G401 (cell line): ENCODE results near the gene REPIN1. TPM values are rescaled to one million over a fixed set of nuclear protein-coding genes. Genes with fewer than 3 reads are reported as not detected.
A peak's percentile ranks its signal among the peaks of the same experiment; 100 is the strongest.
"Not testable (repeated sequence)": the region's sequence is repeated elsewhere in the genome, so short reads cannot be mapped to it uniquely, and the experiment has no call there.

Source experiments
- DNase-seq: peaks from one replicate; pipeline ENCODE4 v3.0.0-alpha.2; 2015; ENCODE audit warnings: low spot score
- in situ Hi-C: cut with HindIII; loops from 2 replicates; pipeline ENCODE4 v1.10.0; 2016; ENCODE audit warnings: low sequenced_read_pairs, mixed read lengths
- total RNA-seq: library from RNA; depleted of rRNA; stranded (reverse); fragments of >200 nt; shearing (Covaris generic); gene quantifications from 2 replicates; pipeline ENCODE4 v1.2.3, GENCODE V29; 2014

REPIN1 gene
- total RNA-seq, 1 experiment from 2014 or later, result 278 TPM

- DNase-seq, result peak; percentile 55
- in situ Hi-C loops, result no loop called here
Measured at GRCh38 chr7:150383710-150384397, 15.2 kb downstream of the REPIN1 start.

- no peak for DNase-seq
- in situ Hi-C loops, result no loop called here
Measured at GRCh38 chr7:150384406-150385301, 16.0 kb downstream of the REPIN1 start.

- in situ Hi-C loops, result no loop called here
- peak; percentile 72 for DNase-seq
Measured at GRCh38 chr7:150385302-150385723, 16.7 kb downstream of the REPIN1 start.

GRCh38 chr7:150385884-150386283, 17.3 kb downstream of the REPIN1 start:
- in situ Hi-C loops, DNase-seq: not testable (repeated sequence)

- in situ Hi-C loops, result no loop called here
- DNase-seq, result peak; percentile 67
Measured at GRCh38 chr7:150388306-150388705, 19.7 kb downstream of the REPIN1 start.

- peak; percentile 81 for DNase-seq
- in situ Hi-C loops, result no loop called here
Measured at GRCh38 chr7:150388709-150389531, 20.3 kb downstream of the REPIN1 start.

- no peak for DNase-seq
- in situ Hi-C loops, result no loop called here
Measured at GRCh38 chr7:150389532-150389816, 20.9 kb downstream of the REPIN1 start.

- no peak for DNase-seq
- in situ Hi-C loops, result no loop called here
Measured at GRCh38 chr7:150390205-150390604, 21.6 kb downstream of the REPIN1 start.

- in situ Hi-C loops, result no loop called here
- DNase-seq, result no peak
Measured at GRCh38 chr7:150393325-150393724, 24.7 kb downstream of the REPIN1 start.

GRCh38 chr7:150396426-150396825, 27.8 kb downstream of the REPIN1 start:
- DNase-seq, result no peak
- in situ Hi-C loops, result no loop called here

GRCh38 chr7:150396851-150397260, 28.2 kb downstream of the REPIN1 start:
- in situ Hi-C loops, result no loop called here
- DNase-seq, result no peak

GRCh38 chr7:150397346-150398107, 28.9 kb downstream of the REPIN1 start:
- DNase-seq, result no peak
- in situ Hi-C loops, result no loop called here

- in situ Hi-C loops, result no loop called here
- DNase-seq, result no peak
Measured at GRCh38 chr7:150398108-150398964, 29.7 kb downstream of the REPIN1 start.

GRCh38 chr7:150398965-150399320, 30.3 kb downstream of the REPIN1 start:
- in situ Hi-C loops, result no loop called here

GRCh38 chr7:150399421-150400007, 30.9 kb downstream of the REPIN1 start:
- DNase-seq, result no peak

More at GRCh38 chr7:150398965-150399320, 30.3 kb downstream of the REPIN1 start:
- no peak for DNase-seq

GRCh38 chr7:150400008-150400787, 31.6 kb downstream of the REPIN1 start:
- in situ Hi-C loops, result no loop called here
- DNase-seq, result no peak

More at GRCh38 chr7:150399421-150400007, 30.9 kb downstream of the REPIN1 start:
- in situ Hi-C loops, result no loop called here

- DNase-seq, result no peak
Measured at GRCh38 chr7:150400788-150401423, 32.3 kb downstream of the REPIN1 start.

More at GRCh38 chr7:150400788-150401423, 32.3 kb downstream of the REPIN1 start:
- in situ Hi-C loops, result no loop called here
